GM18868 (cell line): ENCODE measurements around the gene TARS3.

ENCODE experiments used
- ATAC-seq: cut with Tn5 transposase; IDR thresholded peaks from one replicate; pipeline ENCODE4 v1.9.1; 2021; ENCODE audit warnings: mild to moderate bottlenecking, moderate library complexity; ENCODE audit not compliant: unreplicated experiment

Gene TARS3

DNA sequence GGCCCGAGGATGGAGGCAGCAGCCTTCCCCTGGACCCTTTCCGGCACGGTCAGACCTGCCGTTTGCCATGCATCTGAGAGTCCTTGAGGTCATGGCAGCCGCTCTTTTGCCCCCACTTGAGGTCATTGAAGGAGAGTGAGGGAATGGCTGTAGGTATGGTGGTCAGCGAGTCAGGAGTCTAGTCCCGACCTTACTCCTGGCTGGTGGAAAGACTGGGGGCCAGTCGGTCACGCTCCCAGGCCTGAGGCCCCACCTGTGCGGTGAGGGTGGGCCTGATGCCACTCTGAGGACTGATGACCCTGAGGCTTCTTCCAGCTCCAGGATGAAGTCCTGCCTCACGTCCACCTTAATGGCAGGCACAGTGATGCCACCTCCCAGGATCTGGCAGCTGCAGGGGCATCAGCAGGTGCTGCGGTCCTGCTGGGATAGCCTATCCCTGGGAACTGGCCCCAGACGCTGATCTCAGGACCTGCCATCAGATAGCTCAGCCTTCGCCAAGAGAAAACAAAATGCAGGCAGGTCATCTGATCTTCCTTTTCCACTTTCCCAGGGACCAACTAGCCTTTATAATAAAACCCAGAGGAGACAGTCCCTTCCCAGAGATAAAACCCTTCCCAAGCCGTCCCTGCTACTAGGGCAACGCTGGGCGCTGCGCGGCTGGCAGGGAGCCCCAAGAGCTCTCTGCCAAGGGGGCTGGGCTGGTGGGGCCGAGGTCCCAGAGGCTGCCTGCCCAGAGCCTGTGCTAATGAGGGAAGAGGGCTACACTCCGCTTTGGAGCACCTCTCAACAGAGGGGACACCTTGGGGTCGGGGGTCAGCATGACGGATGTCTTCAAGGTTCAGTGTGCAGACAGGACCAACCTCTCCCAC, 114.3 kb downstream of the TARS3 start:
- no peak for ATAC-seq

DNA sequence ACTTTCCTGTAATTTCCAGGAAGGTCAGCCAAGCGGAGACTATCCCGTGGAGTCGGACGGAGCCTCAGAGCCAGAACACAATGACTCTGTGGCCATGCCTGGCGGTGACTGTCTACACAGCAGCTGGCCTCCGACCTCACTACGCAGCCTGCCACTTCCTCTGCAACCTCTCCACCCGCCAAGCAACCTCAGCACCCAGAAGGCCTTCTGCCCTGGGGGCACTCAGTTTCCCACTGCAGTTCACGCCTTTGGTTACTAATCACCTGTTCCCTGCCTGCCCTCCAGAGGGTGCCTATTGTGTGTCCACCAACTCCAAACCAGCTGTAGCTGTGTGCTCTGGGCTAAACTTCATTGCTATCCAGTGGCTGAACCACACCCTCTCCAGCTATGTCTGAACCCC, 116.1 kb downstream of the TARS3 start:
- no peak for ATAC-seq

GRCh38 chr15:101607108-101607507, 117.2 kb downstream of the TARS3 start:
- no peak for ATAC-seq

DNA sequence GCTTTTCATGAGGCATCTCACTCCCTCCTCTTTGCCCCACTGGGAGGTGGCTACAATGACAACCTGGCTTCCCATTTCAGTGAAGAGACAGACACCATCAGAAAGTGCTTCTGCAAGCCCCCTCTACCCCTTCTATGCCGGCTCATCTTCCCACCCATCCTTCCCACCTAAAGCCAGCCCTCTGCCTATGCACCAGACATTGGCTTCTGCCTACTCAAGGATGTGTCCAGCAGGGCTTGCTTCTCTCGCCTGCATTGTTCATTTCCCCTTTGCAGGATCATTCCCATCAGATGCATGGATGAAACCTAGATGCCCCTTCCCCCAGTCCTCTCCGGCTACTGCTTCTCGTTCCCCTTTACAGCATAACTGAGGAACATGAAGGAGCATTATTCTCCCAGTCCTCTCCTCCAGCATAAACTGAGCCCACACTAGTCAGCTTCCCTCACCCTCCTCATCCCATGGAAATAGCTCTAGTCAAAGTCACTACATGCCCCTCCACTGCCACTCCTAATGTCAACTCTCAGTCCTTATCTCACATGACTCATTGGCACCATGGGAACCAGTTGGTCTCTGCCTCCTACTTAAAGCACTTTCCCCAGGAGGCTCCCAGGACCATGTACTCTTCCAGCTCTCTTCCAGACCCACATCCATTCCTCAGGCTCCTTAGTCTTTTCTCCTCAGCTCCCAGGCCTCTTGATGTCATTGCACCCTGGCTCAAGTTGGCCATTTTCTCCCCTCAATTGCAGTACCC, 120.0 kb downstream of the TARS3 start:
- ATAC-seq: no peak
